ENCODE data around the gene RGS7BP.
A peak's percentile ranks its signal among the peaks of the same experiment; 100 is the strongest.

The RGS7BP gene

GRCh38 chr5:64619609-64620008 lies 113.8 kb downstream of the RGS7BP start:
- no peak for DNase-seq (ENCODE audit: low read depth)
- no peak overlapping the region for H3K4me3 ChIP-seq (ENCODE audit: low read depth, low read length)
- TF ChIP-seq CTCF (IDR thresholded peaks at IDR 0.05; ENCODE audit: low read depth, low read length, missing control alignments) = no peak

GRCh38 chr5:64622991-64623390 lies 117.2 kb downstream of the RGS7BP start:
- DNase-seq (ENCODE audit: low read depth) = no peak
- H3K4me3 ChIP-seq (ENCODE audit: low read depth, low read length) = no peak overlapping the region
- TF ChIP-seq CTCF (IDR thresholded peaks at IDR 0.05; ENCODE audit: low read depth, low read length, missing control alignments) = no peak

- TF ChIP-seq CTCF (IDR thresholded peaks at IDR 0.05; ENCODE audit: low read depth, low read length, missing control alignments) = no peak
- no peak overlapping the region for H3K4me3 ChIP-seq (ENCODE audit: low read depth, low read length)
- no peak for DNase-seq (ENCODE audit: low read depth)
These were observed 119.9 kb downstream of the RGS7BP start for GRCh38 chr5:64625678-64626077.

GRCh38 chr5:64628901-64629300 lies 123.1 kb downstream of the RGS7BP start:
- no peak for TF ChIP-seq CTCF (IDR thresholded peaks at IDR 0.05; ENCODE audit: low read depth, low read length, missing control alignments)

GRCh38 chr5:64629841-64630240 lies 124.0 kb downstream of the RGS7BP start:
- no peak for DNase-seq (ENCODE audit: low read depth)
- H3K4me3 ChIP-seq (ENCODE audit: low read depth, low read length) = no peak overlapping the region
- TF ChIP-seq CTCF (IDR thresholded peaks at IDR 0.05; ENCODE audit: low read depth, low read length, missing control alignments) = no peak

More at GRCh38 chr5:64628901-64629300, 123.1 kb downstream of the RGS7BP start:
- no peak overlapping the region for H3K4me3 ChIP-seq (ENCODE audit: low read depth, low read length)
- DNase-seq (ENCODE audit: low read depth) = no peak

- DNase-seq (ENCODE audit: low read depth) = no peak
- no peak for TF ChIP-seq CTCF (IDR thresholded peaks at IDR 0.05; ENCODE audit: low read depth, low read length, missing control alignments)
- no peak overlapping the region for H3K4me3 ChIP-seq (ENCODE audit: low read depth, low read length)
These were observed 126.4 kb downstream of the RGS7BP start for GRCh38 chr5:64632251-64632650.

- peak; percentile 32 for TF ChIP-seq CTCF (IDR thresholded peaks at IDR 0.05; ENCODE audit: low read depth, low read length, missing control alignments)
- H3K4me3 ChIP-seq (ENCODE audit: low read depth, low read length) = no peak overlapping the region
- DNase-seq (ENCODE audit: low read depth) = peak; percentile 0
These were observed 129.3 kb downstream of the RGS7BP start for GRCh38 chr5:64634997-64635686.
